Erythroblast (primary cell): ENCODE results near the gene FAM181B.

Experiments used
- GATA1 ChIP-seq: IDR thresholded peaks from 2 replicates; pipeline ENCODE4 v1.6.1; 2011; ENCODE audit warnings: low read depth, mild to moderate bottlenecking, control low read depth, low read length, moderate library complexity
- POLR2A ChIP-seq: IDR thresholded peaks from 2 replicates; pipeline ENCODE4 v1.6.1; 2011; ENCODE audit warnings: mild to moderate bottlenecking, low read length

DNA sequence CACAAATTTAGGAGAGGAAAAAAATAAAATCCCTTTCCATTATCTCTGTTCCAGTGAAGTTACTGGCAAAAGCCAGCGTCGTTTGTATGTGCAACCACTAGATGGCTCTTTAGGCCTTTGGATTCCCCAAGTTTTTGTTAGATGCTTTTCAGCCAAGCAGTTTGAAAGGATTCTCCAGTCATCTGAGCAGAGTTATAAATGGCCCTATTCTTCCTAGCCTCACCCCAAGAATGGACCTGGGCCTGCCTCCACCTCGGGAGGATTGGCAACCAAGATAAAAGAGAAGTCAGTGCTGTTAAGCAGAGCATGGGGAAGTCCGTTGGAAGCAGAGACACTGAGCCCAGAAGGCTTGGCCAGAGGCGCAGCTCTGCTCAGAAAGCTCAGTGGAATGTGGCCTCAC is 15.4 kb downstream of the FAM181B start:
- no peak for TF ChIP-seq POLR2A
- no peak for TF ChIP-seq GATA1
